Vagina (tissue), 2 donors: Measurements from ENCODE around the gene SYCP3.

ENCODE experiments used
- POLR2A ChIP-seq, 2 donors: fragments of 450-650 bp; IDR thresholded peaks; one replicate each; pipeline ENCODE4 v1.6.1; 2017; ENCODE audit warnings: antibody characterized with exemption in 2 of 2, mild to moderate bottlenecking in 2 of 2, moderate library complexity in 2 of 2
- POLR2AphosphoS5 ChIP-seq, 2 donors: sonication (generic); formaldehyde crosslinking; IDR thresholded peaks; one replicate each; pipeline ENCODE4 v1.9.0; 2017; ENCODE audit warnings: antibody characterized with exemption in 2 of 2, mild to moderate bottlenecking in 2 of 2, low read depth in 1 of 2; ENCODE audit not compliant: insufficient read depth in 1 of 2
- TF ChIP-seq, protein P1 (sequence below), 3 experiments: fragments of 450-650 bp in 2 of 3; fragments of 200-600 bp in 1 of 3; sonication (generic) in 1 of 3; IDR thresholded peaks; one replicate each; pipeline ENCODE4 v1.5.1; 2017 to 2019; ENCODE audit warnings: antibody characterized with exemption in 3 of 3, mild to moderate bottlenecking in 2 of 3, moderate library complexity in 2 of 3

- TF ChIP-seq, protein P1, sequence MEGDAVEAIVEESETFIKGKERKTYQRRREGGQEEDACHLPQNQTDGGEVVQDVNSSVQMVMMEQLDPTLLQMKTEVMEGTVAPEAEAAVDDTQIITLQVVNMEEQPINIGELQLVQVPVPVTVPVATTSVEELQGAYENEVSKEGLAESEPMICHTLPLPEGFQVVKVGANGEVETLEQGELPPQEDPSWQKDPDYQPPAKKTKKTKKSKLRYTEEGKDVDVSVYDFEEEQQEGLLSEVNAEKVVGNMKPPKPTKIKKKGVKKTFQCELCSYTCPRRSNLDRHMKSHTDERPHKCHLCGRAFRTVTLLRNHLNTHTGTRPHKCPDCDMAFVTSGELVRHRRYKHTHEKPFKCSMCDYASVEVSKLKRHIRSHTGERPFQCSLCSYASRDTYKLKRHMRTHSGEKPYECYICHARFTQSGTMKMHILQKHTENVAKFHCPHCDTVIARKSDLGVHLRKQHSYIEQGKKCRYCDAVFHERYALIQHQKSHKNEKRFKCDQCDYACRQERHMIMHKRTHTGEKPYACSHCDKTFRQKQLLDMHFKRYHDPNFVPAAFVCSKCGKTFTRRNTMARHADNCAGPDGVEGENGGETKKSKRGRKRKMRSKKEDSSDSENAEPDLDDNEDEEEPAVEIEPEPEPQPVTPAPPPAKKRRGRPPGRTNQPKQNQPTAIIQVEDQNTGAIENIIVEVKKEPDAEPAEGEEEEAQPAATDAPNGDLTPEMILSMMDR (IDR thresholded peaks at IDR 0.05) = no peak
- peak in 1 of 2 donors; percentile 31 for TF ChIP-seq POLR2AphosphoS5 (IDR thresholded peaks at IDR 0.05; ENCODE audit: insufficient read depth in 1 of 2, low read depth in 1 of 2)
- TF ChIP-seq POLR2A (IDR thresholded peaks at IDR 0.05) = no peak
Observed at GRCh38 chr12:101713059-101713682, 26.1 kb downstream of the SYCP3 start.
